Hindlimb muscle (tissue), 1 donor: Measurements from ENCODE around the gene LEMD1. TPM values are rescaled to one million over a fixed set of nuclear protein-coding genes. Genes with fewer than 3 reads are reported as not detected.
A peak's percentile ranks its signal among the peaks of the same experiment; 100 is the strongest.
"Not testable (repeated sequence)": the region's sequence is repeated elsewhere in the genome, so short reads cannot be mapped to it uniquely, and the experiment has no call there.

Experiments
- DNase-seq: peaks from one replicate; pipeline ENCODE4 v3.0.0-alpha.2; 2013
- polyA plus RNA-seq: library from polyadenylated mRNA; unstranded; fragments of 120-200 nt; gene quantifications from one replicate; pipeline ENCODE4 v1.2.1, GENCODE V29; 2013; ENCODE audit not compliant: insufficient read length

LEMD1 gene
- polyA plus RNA-seq, 1 donor: not detected

DNA sequence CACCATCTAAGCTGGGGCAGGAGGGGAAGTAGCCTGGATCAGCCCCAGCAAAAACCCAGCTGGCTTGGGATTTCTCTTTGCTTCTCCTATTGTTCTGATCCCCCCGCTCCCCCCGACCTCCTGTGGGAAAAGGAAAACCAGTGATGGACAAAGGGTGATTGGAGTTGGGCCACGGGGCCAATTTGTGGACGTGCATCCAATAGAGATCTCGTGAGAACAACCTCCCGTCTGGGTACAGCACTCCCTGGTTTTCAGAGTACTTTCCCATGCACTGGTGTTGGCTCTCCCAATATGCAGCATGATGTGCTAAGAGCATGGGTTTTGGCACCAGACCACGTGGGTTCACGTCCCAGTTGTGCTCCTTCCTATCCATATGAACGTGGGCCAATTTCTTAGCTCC, 25.0 kb upstream of the LEMD1 start:
- no peak for DNase-seq

DNA sequence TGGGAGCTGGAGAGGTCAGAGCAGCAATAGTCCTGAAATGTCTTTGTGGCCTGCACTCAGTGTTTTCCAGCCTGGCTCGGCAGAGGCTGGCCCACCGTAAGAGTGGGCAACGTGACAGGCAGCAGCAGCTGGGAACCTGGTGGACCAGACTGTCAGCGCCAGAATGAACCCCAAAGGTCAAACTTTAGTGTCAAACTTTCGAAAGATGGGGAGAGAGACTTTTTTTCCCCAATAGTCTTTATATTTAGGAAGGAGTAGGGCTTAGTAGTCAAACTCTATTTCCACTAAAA, 23.7 kb upstream of the LEMD1 start:
- no peak for DNase-seq

DNA sequence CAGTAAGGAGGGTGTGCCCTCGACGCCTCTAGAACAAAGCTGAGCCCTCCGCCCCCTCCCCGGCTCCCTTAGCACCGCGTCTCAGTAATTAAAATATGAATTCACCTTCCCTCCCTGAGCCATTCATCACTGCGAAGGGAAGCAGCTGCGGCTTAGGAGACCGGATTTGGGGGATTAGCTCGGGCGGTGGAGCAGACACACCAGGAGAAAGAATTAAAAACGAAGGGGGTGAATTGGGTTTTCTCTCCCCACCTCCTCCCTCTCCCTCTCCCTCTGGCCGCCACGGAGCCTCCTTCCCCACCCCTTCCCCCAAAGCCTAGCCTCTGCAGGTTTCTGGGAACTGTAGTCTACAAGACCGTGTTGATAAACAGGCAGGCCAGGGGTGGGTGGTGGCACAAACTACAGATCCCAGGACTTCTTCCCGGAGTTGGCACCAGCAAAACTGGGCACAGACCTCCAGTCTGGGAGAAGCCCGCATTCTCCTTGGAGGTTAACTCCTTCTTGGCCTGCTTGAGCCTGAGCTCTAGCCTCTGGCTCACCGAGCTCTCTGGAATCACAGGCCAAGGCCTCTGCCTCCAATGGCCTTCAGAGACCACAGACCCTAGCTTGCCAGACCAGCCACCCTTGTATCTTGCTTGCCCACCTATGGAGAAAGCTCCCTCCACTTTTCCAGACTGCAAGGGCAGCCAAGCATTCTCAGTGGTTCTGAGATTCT, 23.2 kb upstream of the LEMD1 start:
- DNase-seq: peak; percentile 55

DNA sequence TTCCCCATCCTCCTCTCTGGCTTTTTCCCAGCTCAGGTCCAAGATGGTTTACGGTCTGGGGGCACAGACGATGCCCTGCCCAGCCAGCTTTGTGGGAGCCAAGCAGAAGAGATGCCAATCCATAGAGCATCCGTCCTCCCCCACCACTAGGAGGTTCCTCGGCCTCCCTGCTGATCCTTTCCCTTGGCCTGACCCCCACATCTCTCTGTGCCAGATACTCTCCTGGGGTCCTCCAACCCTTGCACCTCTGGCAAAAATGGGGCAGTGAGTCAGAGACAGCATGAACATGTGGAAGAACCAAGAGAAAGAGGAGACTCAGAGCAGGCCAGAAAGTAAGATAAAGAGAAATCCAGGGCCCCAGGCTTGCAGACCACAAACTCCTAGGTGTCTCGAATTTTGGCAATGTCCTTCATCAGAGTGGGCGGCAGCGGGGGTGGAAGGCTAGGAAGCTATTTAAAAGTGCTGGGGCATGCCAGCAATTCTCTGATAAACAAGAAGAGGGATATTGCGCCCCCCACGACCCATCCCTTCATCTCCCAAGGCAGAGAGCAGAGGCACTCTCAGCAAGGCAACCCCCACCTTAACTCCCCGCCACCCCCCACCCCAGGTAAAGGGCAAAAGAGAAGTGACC, 22.6 kb upstream of the LEMD1 start:
- no peak for DNase-seq

DNA sequence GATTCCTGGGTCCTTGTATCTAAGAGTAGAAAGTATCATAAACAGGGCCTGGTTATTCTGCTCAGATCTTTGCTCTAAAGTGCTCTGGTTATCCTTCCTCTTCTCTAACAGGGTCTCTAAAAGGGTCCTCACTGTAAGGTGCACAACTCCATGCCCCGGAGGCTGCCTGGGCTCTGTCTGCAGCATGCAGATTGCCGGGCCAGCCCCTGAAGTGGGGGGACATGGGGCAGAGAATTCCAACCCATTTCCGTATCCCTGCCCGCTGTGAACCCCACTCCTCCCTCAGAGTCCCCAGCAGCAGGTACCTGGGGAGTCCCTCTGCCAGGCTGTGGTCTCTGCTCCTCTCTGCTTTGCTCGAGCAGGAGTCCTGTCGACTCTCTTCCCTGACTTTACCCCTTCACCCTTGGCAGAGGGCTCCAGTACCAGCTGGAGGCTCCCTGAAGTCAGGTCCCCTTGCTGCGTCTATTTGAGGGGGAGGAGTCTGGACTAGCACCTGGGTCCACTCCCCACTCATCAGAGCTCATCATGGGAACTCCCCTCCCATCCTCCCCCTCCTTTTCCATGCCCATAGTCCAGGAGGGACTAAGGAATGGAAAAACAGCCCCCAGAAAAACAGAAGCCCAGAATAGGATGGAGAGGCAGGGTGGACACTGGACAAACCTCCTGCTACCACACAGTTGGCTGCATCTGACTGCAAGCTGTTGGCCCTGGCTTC, 21.9 kb upstream of the LEMD1 start:
- DNase-seq: no peak

DNA sequence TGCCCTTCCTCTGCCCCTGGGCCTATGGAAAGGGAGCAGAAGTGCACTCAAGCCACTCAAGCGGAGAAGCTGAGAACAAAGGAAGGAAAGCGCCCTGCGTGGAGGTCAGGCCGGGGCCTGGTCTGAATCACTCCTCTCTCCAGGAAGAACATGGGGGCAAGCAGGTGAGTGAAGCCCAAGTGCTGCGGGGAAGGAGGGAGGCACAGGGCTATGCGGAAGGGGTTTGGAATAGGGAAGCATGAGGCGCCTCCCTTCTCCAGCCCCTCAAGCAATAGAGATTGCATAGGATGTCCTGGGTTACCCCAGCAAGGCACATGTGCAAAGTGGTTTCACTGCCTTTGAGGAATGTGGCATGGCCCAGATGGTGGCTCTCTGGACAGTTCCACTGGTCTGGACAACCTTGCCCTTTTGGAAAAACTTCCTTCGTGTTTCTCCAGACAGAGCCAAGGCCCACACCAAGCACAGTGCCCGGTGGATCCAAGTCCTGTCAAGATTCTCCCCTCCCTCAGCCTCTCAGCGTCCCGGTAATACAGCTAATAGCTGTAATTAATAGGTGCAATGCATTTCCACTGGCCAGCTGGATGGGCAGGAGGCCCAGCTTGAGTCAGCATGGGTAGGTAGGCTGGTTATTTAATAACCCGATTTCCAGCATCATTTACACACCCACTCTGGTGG, 20.3 kb upstream of the LEMD1 start:
- DNase-seq: no peak

DNA sequence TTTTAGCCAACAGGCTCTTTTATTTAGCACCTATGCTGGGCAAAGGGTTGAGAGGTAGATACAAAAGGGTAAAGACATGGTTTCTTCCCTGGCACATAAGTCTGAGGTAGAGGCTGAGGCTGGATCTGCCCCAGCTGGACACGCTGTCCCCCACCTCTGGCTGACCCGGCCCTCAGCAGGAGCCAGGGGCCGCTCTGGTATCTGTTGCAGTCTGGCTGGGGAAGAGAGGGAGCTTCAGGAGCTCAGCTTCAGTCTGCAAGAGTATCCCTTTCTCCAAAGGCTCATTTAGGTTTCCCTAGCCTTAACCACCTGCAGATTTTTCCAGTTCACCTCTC, 19.8 kb upstream of the LEMD1 start:
- no peak for DNase-seq

DNA sequence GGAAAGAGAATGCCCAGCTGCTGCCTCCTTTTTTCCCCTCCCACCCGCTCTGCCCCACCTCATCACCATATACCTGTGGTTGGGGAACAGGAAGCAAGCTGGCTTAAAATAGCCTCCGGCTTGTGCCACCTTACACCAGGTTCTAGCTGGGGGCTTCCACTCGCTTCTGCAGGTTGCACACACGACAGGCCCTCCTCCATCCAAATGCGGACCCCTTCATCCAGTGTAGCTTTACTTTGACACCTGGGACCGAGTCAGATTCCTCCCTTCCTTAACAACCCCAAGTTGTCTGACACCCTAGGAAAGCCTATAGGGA, 19.4 kb upstream of the LEMD1 start:
- no peak for DNase-seq

DNA sequence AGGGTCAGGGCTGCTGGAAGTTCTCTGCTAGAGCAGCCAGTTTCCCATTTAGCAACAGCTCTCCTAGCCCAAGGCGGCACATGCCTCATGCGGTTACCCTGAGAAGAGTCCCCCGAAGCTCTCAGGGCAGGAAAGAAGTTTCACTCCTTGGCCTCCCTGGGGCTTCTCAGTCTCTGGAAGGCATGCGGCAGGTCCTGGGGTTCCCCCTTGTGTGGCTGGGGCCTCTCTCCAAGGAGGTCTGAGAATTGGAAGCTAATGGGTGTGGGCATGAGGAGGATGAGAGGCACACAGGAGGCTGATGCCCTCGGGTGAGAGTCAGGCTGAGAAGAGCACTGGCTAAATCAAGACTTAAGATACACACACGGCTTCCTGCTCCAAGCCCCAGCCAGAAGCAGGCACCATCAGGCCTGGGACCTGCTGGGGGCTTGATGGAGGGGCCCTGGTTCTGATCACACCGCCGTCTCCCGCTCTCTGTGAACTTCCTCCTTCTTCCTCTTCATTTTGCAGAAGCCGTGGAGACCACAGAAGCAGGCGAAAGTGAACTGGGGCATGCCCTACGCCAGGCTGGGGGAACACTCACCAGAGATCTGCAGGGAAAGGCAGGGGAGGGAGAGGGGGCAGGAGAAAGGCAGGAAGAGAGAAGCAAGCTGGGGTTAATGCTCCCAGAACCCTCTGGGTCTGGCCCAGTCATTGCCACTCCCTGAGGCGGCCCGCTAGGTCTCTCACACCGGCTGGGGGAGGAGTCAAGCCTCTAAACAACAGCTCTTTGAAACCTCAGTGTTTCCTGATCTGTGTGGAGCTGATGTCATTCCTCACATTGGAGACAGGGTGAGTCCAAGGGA, 18.8 kb upstream of the LEMD1 start:
- DNase-seq: no peak

DNA sequence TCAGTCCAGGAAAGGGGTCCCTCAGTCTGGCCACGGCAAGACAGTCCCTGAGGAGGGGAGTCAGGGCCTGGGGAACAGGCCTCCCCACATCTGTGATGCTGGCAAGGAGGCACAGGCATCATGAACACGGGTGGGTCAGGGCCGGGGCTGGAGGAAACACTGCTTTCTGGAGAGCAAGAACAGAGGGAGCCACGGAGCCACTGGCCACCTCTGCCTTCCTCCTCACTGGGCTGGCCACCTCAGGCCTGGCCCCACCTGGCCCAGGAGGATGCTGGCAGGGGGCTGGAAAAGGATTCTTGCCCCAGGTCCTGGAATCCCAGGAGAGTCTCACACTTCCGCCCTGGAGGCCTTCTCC, 18.2 kb upstream of the LEMD1 start:
- no peak for DNase-seq

DNA sequence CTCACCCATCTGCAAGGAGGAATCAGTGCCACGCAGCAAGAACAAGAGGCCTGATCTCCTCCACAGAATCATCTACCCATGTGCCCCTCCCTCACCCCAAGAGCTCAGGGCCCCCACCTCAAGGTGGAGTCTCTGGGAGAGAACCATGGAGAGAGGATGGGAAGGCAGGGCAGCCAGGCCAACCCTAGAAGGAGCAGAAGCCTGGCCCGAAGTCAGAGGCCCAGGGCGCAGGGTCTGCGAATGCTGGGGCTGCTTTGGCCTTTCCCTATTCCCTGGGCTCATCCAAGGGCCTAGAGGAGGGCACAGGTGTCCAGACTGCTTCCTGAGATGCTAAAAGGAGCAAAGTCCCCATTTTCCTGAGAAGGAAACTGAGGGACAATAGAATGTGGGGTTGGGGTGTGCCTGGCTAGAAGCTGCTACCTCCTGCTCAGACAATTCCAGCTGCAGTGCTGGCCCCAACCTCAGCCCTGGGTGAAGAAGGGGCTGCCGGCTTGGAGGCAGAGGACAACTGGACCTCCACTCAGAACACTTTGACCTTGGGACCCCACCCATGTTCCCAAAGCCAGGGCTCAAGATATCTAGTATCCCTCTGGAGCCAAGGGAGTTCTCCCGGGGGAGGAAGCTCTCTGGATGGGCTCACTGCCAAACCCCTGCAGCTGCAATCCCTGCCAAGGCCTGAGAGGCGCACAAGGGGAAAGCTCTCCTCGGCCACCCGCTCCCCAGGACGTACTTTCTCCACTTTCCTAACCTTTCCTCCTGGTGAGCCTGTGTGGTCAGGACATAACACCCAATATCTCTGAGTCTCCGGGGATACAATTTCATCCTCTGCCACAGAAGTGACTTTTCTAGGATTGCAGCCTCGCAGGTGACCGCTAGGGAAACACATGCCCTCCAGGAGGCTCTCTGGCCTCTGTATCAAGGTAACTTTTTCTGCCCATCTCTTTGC, 16.6 kb upstream of the LEMD1 start:
- DNase-seq: peak; percentile 58

DNA sequence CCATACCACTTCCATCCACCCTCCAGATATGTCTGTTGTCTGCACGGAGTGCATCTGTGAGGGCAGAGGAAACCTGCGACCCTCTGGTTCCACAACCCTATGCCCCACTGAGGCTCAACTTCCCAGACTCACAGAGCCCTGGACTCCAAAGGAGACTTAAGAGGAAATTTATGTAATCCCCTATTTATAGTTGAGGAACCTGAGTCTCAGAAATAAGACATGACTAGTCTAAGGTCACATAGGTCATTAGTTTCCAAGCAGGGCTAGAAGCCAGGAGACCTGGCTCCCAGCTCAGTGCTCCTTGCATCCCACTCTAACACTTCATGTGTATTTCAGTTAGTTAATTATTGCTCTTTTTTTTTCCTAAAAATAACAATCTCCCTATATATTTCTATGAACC, 15.7 kb upstream of the LEMD1 start:
- DNase-seq: no peak

DNA sequence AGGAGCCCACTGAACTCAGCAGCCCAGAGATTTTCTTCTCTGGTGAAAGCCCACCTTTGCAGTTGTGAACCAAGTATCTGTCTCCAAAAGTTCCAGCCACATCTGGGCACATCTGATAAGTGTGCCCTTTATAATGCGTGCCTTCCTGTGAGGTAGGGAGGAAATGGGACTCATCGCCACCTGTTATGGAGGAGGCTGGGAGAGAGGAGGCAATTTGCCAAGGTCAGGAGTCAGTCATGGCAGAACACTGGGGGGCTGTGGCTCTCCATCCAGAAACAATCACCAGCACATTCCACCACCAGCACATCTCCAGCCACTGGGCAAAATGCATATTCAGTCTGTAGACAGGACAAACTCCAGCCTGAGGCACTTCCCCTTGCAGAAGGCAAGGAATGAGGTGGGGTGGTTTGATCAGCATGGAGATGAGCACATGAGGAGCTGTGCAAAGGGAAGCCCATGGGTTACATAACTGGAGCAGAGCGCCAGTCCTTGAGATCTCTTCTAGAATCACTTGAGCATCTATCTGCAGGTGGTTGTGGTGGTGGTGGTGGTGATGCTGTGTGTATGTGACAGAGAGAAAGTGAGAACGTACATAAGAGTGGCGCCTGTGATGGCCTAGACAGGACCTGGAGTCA, 15.0 kb upstream of the LEMD1 start:
- no peak for DNase-seq

DNA sequence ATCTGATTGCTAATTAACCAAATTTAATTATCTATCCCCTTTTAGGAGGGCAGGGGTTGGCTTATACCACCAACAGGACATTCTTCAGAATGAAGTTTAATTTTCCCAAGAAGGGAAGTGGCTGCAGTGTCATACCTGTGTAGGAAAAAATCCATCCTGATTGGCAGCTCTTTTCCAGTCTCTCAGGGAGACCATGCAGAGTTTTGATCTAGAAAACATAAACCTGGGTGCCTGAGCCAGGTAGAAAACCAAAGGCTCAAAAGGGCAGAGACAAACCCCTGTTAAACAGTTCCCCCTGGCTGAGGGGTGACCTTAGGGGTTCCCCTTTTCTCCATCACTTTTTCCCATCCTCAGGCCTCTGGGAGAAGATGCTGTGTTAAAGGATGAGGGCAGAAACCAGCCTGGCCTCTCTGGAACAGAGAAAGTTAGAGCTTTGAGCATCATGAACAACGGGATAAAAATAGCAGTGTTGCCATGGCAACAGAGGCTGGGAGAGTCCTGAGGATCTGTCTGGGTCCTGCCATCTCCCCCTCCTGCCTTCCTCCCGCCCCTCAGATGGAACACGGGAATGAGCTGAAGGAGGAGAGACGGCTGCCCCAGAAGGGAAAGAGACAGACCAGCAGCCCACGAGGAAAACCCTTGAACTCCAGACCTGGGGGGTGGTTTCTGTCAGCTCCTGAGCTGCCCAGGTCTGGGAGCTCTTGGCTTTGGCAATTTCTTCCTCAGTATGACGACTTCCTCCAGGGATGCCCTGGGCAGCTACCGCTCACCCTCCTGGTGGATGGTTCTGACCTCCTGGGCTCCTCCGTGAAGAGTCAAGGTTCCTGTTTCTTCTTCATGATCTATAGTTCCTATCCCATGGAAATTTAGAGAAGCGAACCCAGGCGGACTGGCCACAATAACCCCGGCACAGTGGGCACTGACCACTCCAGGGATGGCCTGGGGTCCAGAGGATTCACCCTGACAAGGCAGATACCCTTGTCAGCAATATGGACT, 14.0 kb upstream of the LEMD1 start:
- no peak for DNase-seq

DNA sequence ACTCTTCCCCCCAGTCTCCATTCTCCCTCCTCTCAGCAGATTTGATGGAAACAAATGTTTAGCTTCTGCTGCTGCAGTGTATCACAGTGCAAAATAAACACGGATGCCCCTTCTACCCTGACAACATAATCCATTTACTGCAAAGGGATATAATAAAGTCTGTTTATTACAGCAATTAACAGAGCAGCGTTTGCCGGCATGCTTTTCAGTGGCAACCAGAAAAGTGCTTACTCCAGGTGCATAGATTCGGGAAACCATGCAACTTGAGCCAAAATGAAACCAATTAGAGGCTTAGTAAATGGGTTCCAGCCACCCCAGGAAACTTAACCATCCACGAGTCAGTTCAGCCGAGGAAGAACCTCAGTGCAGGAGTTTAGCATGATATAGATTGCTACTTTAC, 12.9 kb upstream of the LEMD1 start:
- DNase-seq: no peak

DNA sequence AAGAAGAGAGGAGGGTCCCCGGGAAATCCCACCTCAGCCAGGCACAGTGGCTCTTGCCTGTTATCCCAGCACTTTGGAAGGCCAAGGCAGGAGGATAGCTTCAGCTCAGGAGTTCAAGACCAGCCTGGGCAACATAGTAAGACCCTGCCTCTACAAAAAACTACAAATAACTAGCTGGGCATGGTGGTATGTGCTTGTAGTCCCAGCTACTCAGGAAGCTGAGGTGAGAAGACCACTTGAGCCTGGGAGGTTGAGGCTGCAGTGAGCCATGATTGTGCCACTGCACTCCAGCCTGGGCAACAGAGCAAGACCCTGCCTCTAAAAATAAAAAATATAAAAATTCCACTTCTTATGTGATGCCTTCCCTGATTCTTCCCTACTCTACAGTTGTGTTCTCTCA, 10.8 kb upstream of the LEMD1 start:
- not testable (repeated sequence) for DNase-seq

DNA sequence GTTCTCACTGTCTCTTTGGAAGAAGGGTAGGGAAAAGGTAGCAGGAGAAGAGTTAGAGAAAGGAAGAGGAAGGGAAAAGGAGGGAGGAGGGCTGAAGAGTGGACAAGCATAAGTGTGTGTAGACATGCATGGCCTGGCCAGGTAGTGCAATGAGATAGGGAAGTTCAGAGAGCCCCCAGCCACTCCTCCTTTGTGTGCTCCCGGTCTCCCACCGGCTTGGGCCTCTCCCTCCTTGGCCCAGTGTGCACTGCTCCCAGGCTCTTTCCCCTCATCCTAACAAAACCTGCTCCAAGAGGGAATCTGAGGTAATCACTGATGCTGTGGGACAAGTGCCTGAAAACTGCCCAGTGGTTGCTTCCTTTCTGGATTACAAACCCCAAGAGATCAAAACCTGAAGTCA, 10.3 kb upstream of the LEMD1 start:
- no peak for DNase-seq

DNA sequence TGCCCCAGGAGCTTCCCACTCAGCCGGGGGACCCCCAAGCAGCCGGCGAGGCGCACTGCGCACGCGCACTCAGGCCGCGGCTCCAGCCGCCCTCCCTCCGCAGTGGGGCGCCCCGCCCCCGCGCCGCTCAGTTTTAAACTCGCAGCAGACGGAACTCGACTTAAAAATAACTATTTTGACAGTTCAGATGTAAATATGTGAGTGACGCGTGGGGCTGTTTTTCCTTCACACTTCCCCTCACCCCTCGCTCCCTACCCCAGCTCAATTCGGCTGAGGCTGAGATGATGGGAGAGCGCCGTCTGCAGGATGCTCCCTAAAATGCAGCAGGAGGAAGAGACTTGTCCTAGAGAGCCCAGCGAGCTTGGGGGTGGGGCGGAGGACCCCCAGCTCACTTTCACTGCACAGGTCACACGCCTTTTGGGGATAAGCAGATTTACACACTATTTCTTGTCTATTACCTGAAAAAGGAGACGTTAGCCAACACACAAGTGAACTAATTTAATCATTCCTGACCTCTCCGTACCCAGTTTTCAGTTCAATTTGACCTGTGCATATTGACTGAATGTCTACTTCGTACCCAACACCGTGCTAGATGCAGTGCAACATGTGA, 8.9 kb upstream of the LEMD1 start:
- DNase-seq: peak; percentile 61
